Suprapubic skin (tissue), 4 donors: Measurements from ENCODE around the gene HYI. TPM values are rescaled to one million over a fixed set of nuclear protein-coding genes. Genes with fewer than 3 reads are reported as not detected.
"Not testable (repeated sequence)": the region's sequence is repeated elsewhere in the genome, so short reads cannot be mapped to it uniquely, and the experiment has no call there.

Experiments
- DNase-seq, 2 donors: peaks; one replicate each; pipeline ENCODE4 v3.0.0-alpha.2; 2019; ENCODE audit warnings: low spot score in 2 of 2
- H3K27ac ChIP-seq: fragments of 200-600 bp; sonication (generic); one replicate; pipeline ENCODE4 v1.5.1; 2019
- H3K27me3 ChIP-seq: fragments of 200-600 bp; sonication (generic); one replicate; pipeline ENCODE4 v1.5.1; 2019
- H3K36me3 ChIP-seq: fragments of 200-600 bp; sonication (generic); one replicate; pipeline ENCODE4 v1.5.1; 2019
- H3K4me1 ChIP-seq: fragments of 200-600 bp; sonication (generic); one replicate; pipeline ENCODE4 v1.5.1; 2019
- H3K4me3 ChIP-seq: fragments of 200-600 bp; sonication (generic); one replicate; pipeline ENCODE4 v1.5.1; 2019; ENCODE audit warnings: mild to moderate bottlenecking
- H3K9me3 ChIP-seq: fragments of 200-600 bp; sonication (generic); one replicate; pipeline ENCODE4 v1.5.1; 2019
- CTCF ChIP-seq, 2 donors: fragments of 200-600 bp in 1 of 2; fragments of 450-650 bp in 1 of 2; sonication (generic) in 1 of 2; IDR thresholded peaks; one replicate each; pipeline ENCODE4 v1.5.1; 2016 to 2019; ENCODE audit warnings: antibody characterized with exemption in 2 of 2, mild to moderate bottlenecking in 1 of 2, moderate library complexity in 1 of 2
- EP300 ChIP-seq: sonication (generic); formaldehyde crosslinking; IDR thresholded peaks from one replicate; pipeline ENCODE4 v1.6.1; 2017; ENCODE audit warnings: antibody characterized with exemption
- POLR2A ChIP-seq, 2 donors: fragments of 450-650 bp; IDR thresholded peaks; one replicate each; pipeline ENCODE4 v1.6.1; 2017; ENCODE audit warnings: antibody characterized with exemption in 2 of 2, mild to moderate bottlenecking in 2 of 2, moderate library complexity in 2 of 2
- POLR2AphosphoS5 ChIP-seq, 3 donors: sonication (generic); formaldehyde crosslinking; IDR thresholded peaks; one replicate each; pipeline ENCODE4 v1.6.1; 2017; ENCODE audit warnings: antibody characterized with exemption in 3 of 3
- WGBS: methylation state at CpG from one replicate; pipeline ENCODE4 v1.1.5; 2018; 5-methylcytosine and 5-hydroxymethylcytosine counted together
- total RNA-seq, 4 donors: library from RNA; depleted of rRNA; stranded (reverse); fragments of >200 nt; gene quantifications; one replicate each; pipeline ENCODE4 v1.1.0, GENCODE V29; 2016

Gene HYI
- total RNA-seq, 4 donors from 2014 or later = 27.8 to 55.8 (median 39.5) TPM

- no peak for TF ChIP-seq EP300
- no peak for TF ChIP-seq POLR2AphosphoS5 (IDR thresholded peaks at IDR 0.05)
- TF ChIP-seq POLR2A (IDR thresholded peaks at IDR 0.05) = no peak
- TF ChIP-seq CTCF (IDR thresholded peaks at IDR 0.05) = no peak
- DNase-seq = no peak
- Histone ChIP-seq H3K4me1 (no peaks in the 10 kb centered on the region), H3K9me3 (no peaks in the 10 kb centered on the region), H3K27ac (no peak overlapping the region), H3K36me3 (no peaks in the 10 kb centered on the region), H3K4me3 (no peak overlapping the region), H3K27me3 (no peaks in the 10 kb centered on the region)
- WGBS = 83% methylated on average over 13 of the region's 13 CpGs
Observed at GRCh38 chr1:43464681-43465504, 11.2 kb upstream of the HYI start.

GRCh38 chr1:43463479-43463878, 9.7 kb upstream of the HYI start:
- H3K4me1 ChIP-seq = no peaks in the 10 kb centered on the region
- H3K27ac ChIP-seq = no peak overlapping the region
- H3K9me3 ChIP-seq = no peaks in the 10 kb centered on the region
- H3K36me3 ChIP-seq = no peaks in the 10 kb centered on the region
- no peak for DNase-seq
- no peak overlapping the region for H3K4me3 ChIP-seq
- H3K27me3 ChIP-seq = no peaks in the 10 kb centered on the region
- TF ChIP-seq POLR2A (IDR thresholded peaks at IDR 0.05) (no peak), POLR2AphosphoS5 (IDR thresholded peaks at IDR 0.05) (no peak), EP300 (no peak), CTCF (IDR thresholded peaks at IDR 0.05) (no peak)
- 39% methylated on average over 2 of the region's 2 CpGs for WGBS

- H3K27me3 ChIP-seq = no peaks in the 10 kb centered on the region
- H3K36me3 ChIP-seq = no peaks in the 10 kb centered on the region
- no peak for DNase-seq
- H3K9me3 ChIP-seq = no peaks in the 10 kb centered on the region
- 90% methylated on average over 5 of the region's 5 CpGs for WGBS
- H3K4me3 ChIP-seq = no peak overlapping the region
- TF ChIP-seq EP300 = no peak
- H3K4me1 ChIP-seq = no peaks in the 10 kb centered on the region
- no peak overlapping the region for H3K27ac ChIP-seq
Observed at GRCh38 chr1:43460988-43461693, 7.4 kb upstream of the HYI start.

- not testable (repeated sequence) for H3K36me3 ChIP-seq, H3K27me3 ChIP-seq, H3K27ac ChIP-seq, H3K4me3 ChIP-seq, H3K9me3 ChIP-seq, DNase-seq
- peaks cover 14% of the 10 kb centered on the region for H3K4me1 ChIP-seq
- 72% methylated on average over 3 of the region's 3 CpGs for WGBS
Observed at GRCh38 chr1:43458379-43458778, 4.6 kb upstream of the HYI start.

GRCh38 chr1:43455213-43455889, 1.6 kb upstream of the HYI start:
- Histone ChIP-seq H3K9me3 (no peaks in the 10 kb centered on the region), H3K4me1 (peaks cover 25% of the 10 kb centered on the region), H3K36me3 (peaks cover 19% of the 10 kb centered on the region), H3K27ac (no peak overlapping the region), H3K27me3 (no peaks in the 10 kb centered on the region), H3K4me3 (no peak overlapping the region)
- WGBS = 70% methylated on average over 7 of the region's 7 CpGs
- TF ChIP-seq CTCF (IDR thresholded peaks at IDR 0.05) (no peak), POLR2A (IDR thresholded peaks at IDR 0.05) (no peak), EP300 (no peak), POLR2AphosphoS5 (IDR thresholded peaks at IDR 0.05) (no peak)
- no peak for DNase-seq
